ES-I3 (cell line): Measurements from ENCODE around the gene ST6GALNAC3.

Source experiments
- H3K36me3 ChIP-seq: 2 replicates; pipeline ENCODE4 v1.6.1; 2013; ENCODE audit warnings: mild to moderate bottlenecking, low read length, control low read depth, moderate library complexity; ENCODE audit not compliant: insufficient read depth
- H3K4me1 ChIP-seq: 2 replicates; pipeline ENCODE4 v1.6.1; 2013; ENCODE audit warnings: mild to moderate bottlenecking, control low read depth, low read length; ENCODE audit not compliant: insufficient read depth
- H3K9ac ChIP-seq: 2 replicates; pipeline ENCODE4 v1.6.1; 2013; ENCODE audit warnings: low read depth, mild to moderate bottlenecking, low read length, moderate library complexity
- H3K9me3 ChIP-seq: 2 replicates; pipeline ENCODE4 v1.6.1; 2013; ENCODE audit warnings: mild to moderate bottlenecking, low read length, moderate library complexity; ENCODE audit not compliant: control insufficient read depth, insufficient read depth

ST6GALNAC3 gene

GRCh38 chr1:76425201-76426145, 350.9 kb downstream of the ST6GALNAC3 start:
- Histone ChIP-seq H3K9ac (no peak overlapping the region), H3K9me3 (no peaks in the 10 kb centered on the region), H3K4me1 (peaks cover 6% of the 10 kb centered on the region; the same call in 1 of the 2 replicates), H3K36me3 (no peaks in the 10 kb centered on the region)

GRCh38 chr1:76426606-76427005, 352.1 kb downstream of the ST6GALNAC3 start:
- no peaks in the 10 kb centered on the region for H3K9me3 ChIP-seq
- no peaks in the 10 kb centered on the region for H3K36me3 ChIP-seq
- no peak overlapping the region for H3K9ac ChIP-seq
- H3K4me1 ChIP-seq, result peaks cover 6% of the 10 kb centered on the region; the same call in 1 of the 2 replicates

DNA sequence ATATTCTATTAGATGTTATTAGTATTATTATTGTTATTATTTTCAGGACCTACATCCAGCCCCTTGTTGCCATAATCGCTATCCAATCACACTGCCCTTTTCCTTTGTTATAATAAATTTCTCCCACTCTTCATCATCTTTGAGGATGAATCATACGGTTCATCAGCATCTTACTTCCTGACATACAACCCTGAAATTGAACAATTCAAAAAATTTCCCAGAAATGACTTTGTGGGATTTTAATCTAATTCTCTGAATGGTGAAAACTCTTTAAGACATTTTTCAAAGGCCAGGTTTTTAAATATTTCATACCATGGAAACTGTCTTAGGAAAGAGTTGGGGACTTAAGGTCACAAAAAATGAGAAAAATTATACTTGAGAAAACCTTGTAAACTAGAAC, 353.5 kb downstream of the ST6GALNAC3 start:
- peaks cover 6% of the 10 kb centered on the region; the same call in 1 of the 2 replicates for H3K4me1 ChIP-seq
- H3K9me3 ChIP-seq, result no peaks in the 10 kb centered on the region
- H3K9ac ChIP-seq, result no peak overlapping the region
- no peaks in the 10 kb centered on the region for H3K36me3 ChIP-seq

GRCh38 chr1:76430531-76430930, 356.0 kb downstream of the ST6GALNAC3 start:
- no peaks in the 10 kb centered on the region for H3K9me3 ChIP-seq
- peaks cover 5% of the 10 kb centered on the region; the same call in 1 of the 2 replicates for H3K4me1 ChIP-seq
- H3K36me3 ChIP-seq, result no peaks in the 10 kb centered on the region

GRCh38 chr1:76433526-76433925, 359.0 kb downstream of the ST6GALNAC3 start:
- H3K4me1 ChIP-seq, result peaks cover 4% of the 10 kb centered on the region; the same call in 1 of the 2 replicates
- no peaks in the 10 kb centered on the region for H3K9me3 ChIP-seq
- H3K9ac ChIP-seq, result no peak overlapping the region
- H3K36me3 ChIP-seq, result no peaks in the 10 kb centered on the region

More at GRCh38 chr1:76430531-76430930, 356.0 kb downstream of the ST6GALNAC3 start:
- H3K9ac ChIP-seq, result no peak overlapping the region

DNA sequence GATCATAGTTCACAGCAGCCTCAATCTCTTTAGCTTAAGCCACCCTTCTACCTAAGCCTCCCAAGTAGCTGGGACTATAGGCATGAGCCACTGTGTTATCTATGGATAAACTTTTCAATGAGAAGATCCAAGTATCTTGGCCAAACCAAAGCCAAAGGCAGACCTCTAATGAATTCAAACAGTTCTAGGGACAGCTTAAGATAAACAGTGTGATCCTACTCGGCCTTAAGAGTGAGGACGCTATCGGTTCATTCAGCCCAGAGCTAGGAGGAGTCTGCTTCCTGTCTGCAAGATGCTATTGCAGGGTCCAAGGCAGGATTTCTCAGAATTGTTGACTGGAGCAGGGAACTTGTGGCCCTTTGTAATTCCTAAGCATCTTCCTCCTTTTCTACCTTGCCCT, 368.7 kb downstream of the ST6GALNAC3 start:
- no peaks in the 10 kb centered on the region for H3K36me3 ChIP-seq
- H3K9me3 ChIP-seq, result no peaks in the 10 kb centered on the region
- no peaks in the 10 kb centered on the region for H3K4me1 ChIP-seq
- no peak overlapping the region for H3K9ac ChIP-seq

DNA sequence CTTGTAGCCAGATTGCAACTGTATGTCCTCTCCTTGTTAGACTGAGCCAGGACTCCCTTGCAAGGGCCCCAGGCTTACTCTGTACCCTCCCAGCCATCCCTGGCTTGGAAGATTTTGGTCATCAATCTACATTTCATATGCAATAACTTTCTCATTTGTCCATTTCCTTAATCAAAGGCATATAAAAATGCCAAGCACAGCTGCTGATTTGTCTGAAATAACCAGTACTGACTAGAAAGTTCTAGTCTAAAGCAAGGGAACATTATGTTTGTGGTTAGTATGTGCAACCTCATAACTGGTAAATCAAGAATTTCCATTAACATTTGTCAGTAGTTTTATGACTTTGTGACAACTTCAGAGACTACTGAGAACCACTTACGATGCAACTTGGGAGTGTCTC, 370.2 kb downstream of the ST6GALNAC3 start:
- Histone ChIP-seq H3K36me3 (no peaks in the 10 kb centered on the region), H3K9me3 (no peaks in the 10 kb centered on the region), H3K9ac (no peak overlapping the region), H3K4me1 (no peaks in the 10 kb centered on the region)

DNA sequence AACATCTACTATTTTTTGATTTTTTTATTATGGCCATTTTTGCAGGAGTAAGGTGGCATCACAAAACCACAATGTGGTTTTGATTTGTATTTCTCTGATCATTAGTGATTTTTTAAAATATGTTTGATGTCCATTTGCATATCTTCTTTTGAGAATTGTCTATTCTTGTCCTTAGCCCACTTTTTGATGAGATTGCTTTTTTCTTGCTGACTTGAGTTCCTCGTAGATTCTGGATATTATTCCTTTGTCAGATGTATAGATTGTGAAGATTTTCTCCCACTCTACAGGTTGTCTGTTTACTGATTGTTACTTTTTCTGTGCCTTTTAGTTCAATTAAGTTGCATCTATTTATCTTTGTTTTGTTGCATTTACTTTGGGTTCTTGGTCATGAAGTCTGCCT, 375.7 kb downstream of the ST6GALNAC3 start:
- H3K9ac ChIP-seq, result no peak overlapping the region
- no peaks in the 10 kb centered on the region for H3K4me1 ChIP-seq
- H3K9me3 ChIP-seq, result no peaks in the 10 kb centered on the region
- no peaks in the 10 kb centered on the region for H3K36me3 ChIP-seq

GRCh38 chr1:76463278-76463677, 388.7 kb downstream of the ST6GALNAC3 start:
- H3K9me3 ChIP-seq, result no peaks in the 10 kb centered on the region
- no peaks in the 10 kb centered on the region for H3K36me3 ChIP-seq
- H3K9ac ChIP-seq, result no peak overlapping the region
- H3K4me1 ChIP-seq, result no peaks in the 10 kb centered on the region

- no peaks in the 10 kb centered on the region for H3K36me3 ChIP-seq
- no peaks in the 10 kb centered on the region for H3K4me1 ChIP-seq
- no peak overlapping the region for H3K9ac ChIP-seq
- no peaks in the 10 kb centered on the region for H3K9me3 ChIP-seq
Measured at GRCh38 chr1:76463849-76464248, 389.3 kb downstream of the ST6GALNAC3 start.

DNA sequence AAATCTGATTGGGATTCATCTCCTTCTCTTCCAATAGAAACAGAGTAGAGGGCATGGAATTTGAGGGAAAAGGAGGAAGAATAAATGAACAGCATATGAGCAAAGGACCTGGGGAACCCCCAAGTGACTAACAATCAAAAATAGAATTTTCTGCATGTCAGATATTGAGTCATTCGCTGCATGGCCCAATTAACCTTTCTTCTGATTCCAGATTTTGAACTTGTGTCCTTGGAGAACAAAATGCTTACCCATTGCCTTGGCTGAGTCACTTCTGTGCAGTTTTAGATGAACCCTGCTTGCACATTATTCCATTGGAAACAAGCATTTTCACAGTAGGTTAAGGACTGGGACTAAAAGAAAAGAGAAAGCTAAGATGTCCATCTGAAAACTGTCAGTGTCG, 390.5 kb downstream of the ST6GALNAC3 start:
- Histone ChIP-seq H3K9me3 (no peaks in the 10 kb centered on the region), H3K4me1 (no peaks in the 10 kb centered on the region), H3K9ac (no peak overlapping the region), H3K36me3 (no peaks in the 10 kb centered on the region)

DNA sequence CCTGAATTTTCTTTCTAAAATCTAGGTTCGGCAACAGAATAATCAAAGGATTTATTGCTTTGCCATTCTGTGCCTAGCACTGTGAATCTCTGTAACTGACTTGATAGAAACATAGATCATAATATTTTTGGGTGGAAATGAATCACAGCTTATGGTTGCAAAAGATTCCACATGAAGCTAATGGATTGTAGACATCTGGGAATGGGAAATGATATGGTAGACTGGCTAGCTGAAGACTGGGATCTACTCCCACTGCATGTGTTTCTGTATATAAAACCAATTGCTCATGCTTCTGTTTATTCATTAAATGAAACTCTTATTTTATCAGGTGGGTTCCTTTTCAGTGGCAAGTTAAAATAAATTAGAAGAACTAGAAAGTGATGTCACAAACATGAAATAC, 395.6 kb downstream of the ST6GALNAC3 start:
- Histone ChIP-seq H3K36me3 (no peaks in the 10 kb centered on the region), H3K4me1 (no peaks in the 10 kb centered on the region; the same call in 1 of the 2 replicates), H3K9me3 (no peaks in the 10 kb centered on the region)

GRCh38 chr1:76471536-76471935, 397.0 kb downstream of the ST6GALNAC3 start:
- Histone ChIP-seq H3K9me3 (no peaks in the 10 kb centered on the region), H3K9ac (no peak overlapping the region), H3K36me3 (no peaks in the 10 kb centered on the region), H3K4me1 (no peaks in the 10 kb centered on the region; the same call in 1 of the 2 replicates)

More for the DNA sequence above, 395.6 kb downstream of the ST6GALNAC3 start:
- H3K9ac ChIP-seq, result no peak overlapping the region

- Histone ChIP-seq H3K36me3 (no peaks in the 10 kb centered on the region), H3K9ac (no peak overlapping the region), H3K9me3 (no peaks in the 10 kb centered on the region)
Measured at GRCh38 chr1:76473591-76473990, 399.0 kb downstream of the ST6GALNAC3 start.

DNA sequence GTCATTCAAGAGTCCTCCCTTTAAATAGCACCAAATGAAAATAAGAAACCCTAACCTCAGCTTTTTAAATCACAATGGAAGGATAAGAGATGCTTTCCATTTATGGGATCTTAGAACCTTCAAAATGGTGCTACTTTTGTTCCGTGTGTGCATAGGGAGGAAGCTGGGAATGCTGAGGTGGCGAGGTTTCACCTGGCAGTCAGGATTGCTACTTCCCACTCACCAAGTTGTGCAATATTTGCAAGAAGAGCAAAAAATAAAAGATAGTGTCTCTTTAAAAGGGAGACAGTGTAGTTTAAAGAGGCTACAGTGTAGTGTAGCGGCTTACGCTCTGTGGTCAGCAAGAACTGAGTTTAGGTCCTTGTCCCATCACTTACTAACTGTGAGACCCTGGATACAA, 400.4 kb downstream of the ST6GALNAC3 start:
- peaks cover 4% of the 10 kb centered on the region; the same call in 1 of the 2 replicates for H3K9me3 ChIP-seq
- H3K36me3 ChIP-seq, result no peaks in the 10 kb centered on the region
- no peaks in the 10 kb centered on the region; the same call in 1 of the 2 replicates for H3K4me1 ChIP-seq
- no peak overlapping the region for H3K9ac ChIP-seq

More at GRCh38 chr1:76473591-76473990, 399.0 kb downstream of the ST6GALNAC3 start:
- no peaks in the 10 kb centered on the region; the same call in 1 of the 2 replicates for H3K4me1 ChIP-seq
